Mucosa of rectum (tissue), 2 donors: ENCODE measurements around the gene CLEC14A.

Source experiments
- H3K27ac ChIP-seq, 2 donors: one replicate each; pipeline ENCODE4 v1.7.0; 2013; ENCODE audit warnings: inconsistent platforms in 2 of 2, low read depth in 2 of 2, low read length in 2 of 2
- H3K27me3 ChIP-seq, 2 donors: one replicate each; pipeline ENCODE4 v1.7.0; 2013; ENCODE audit warnings: low read length in 2 of 2; ENCODE audit not compliant: control insufficient read depth in 2 of 2, insufficient read depth in 2 of 2
- H3K36me3 ChIP-seq, 2 donors: one replicate each; pipeline ENCODE4 v1.7.0; 2013; ENCODE audit warnings: low read length in 2 of 2; ENCODE audit not compliant: control insufficient read depth in 2 of 2, insufficient read depth in 2 of 2
- H3K4me1 ChIP-seq, 2 donors: one replicate each; pipeline ENCODE4 v1.7.0; 2013; ENCODE audit warnings: low read length in 2 of 2, mild to moderate bottlenecking in 1 of 2; ENCODE audit not compliant: control insufficient read depth in 2 of 2, insufficient read depth in 2 of 2
- H3K4me3 ChIP-seq, 2 donors: one replicate each; pipeline ENCODE4 v1.7.0; 2013; ENCODE audit warnings: low read length in 2 of 2
- H3K9ac ChIP-seq, 2 donors: one replicate each; pipeline ENCODE4 v1.7.0; 2013; ENCODE audit warnings: low read length in 2 of 2, low read depth in 1 of 2, mild to moderate bottlenecking in 1 of 2
- H3K9me3 ChIP-seq, 2 donors: one replicate each; pipeline ENCODE4 v1.7.0; 2013; ENCODE audit warnings: low read length in 2 of 2; ENCODE audit not compliant: control insufficient read depth in 2 of 2
- donor health status: healthy.
- donor health status: Normal muscosa, but diverticular disease.

CLEC14A gene

GRCh38 chr14:38252066-38252710, 3.7 kb downstream of the CLEC14A start:
- no peak overlapping the region for H3K9ac ChIP-seq
- no peaks in the 10 kb centered on the region for H3K4me1 ChIP-seq
- H3K4me3 ChIP-seq, result no peak overlapping the region
- H3K9me3 ChIP-seq, result no peaks in the 10 kb centered on the region
- no peak overlapping the region for H3K27ac ChIP-seq
- H3K36me3 ChIP-seq, result no peaks in the 10 kb centered on the region
- H3K27me3 ChIP-seq, result peaks cover 0 to 5% of the 10 kb centered on the region in 2 donors

- H3K4me3 ChIP-seq, result no peak overlapping the region
- no peak overlapping the region for H3K27ac ChIP-seq
- no peaks in the 10 kb centered on the region for H3K36me3 ChIP-seq
- no peak overlapping the region for H3K9ac ChIP-seq
- H3K27me3 ChIP-seq, result peaks cover 0 to 5% of the 10 kb centered on the region in 2 donors
- H3K9me3 ChIP-seq, result no peaks in the 10 kb centered on the region
- no peaks in the 10 kb centered on the region for H3K4me1 ChIP-seq
Observed at GRCh38 chr14:38250331-38250730, 5.6 kb downstream of the CLEC14A start.

- Histone ChIP-seq H3K27ac (no peak overlapping the region), H3K4me3 (no peak overlapping the region), H3K9ac (no peak overlapping the region), H3K9me3 (no peaks in the 10 kb centered on the region), H3K36me3 (no peaks in the 10 kb centered on the region), H3K4me1 (no peaks in the 10 kb centered on the region), H3K27me3 (no peaks in the 10 kb centered on the region)
Observed at GRCh38 chr14:38248321-38249028, 7.4 kb downstream of the CLEC14A start.

GRCh38 chr14:38243696-38244240, 12.1 kb downstream of the CLEC14A start:
- Histone ChIP-seq H3K9me3 (no peaks in the 10 kb centered on the region), H3K27me3 (no peaks in the 10 kb centered on the region), H3K4me1 (no peaks in the 10 kb centered on the region), H3K27ac (no peak overlapping the region), H3K4me3 (no peak overlapping the region), H3K9ac (no peak overlapping the region), H3K36me3 (no peaks in the 10 kb centered on the region)

- no peak overlapping the region for H3K27ac ChIP-seq
- H3K4me1 ChIP-seq, result no peaks in the 10 kb centered on the region
- no peaks in the 10 kb centered on the region for H3K36me3 ChIP-seq
- no peak overlapping the region for H3K9ac ChIP-seq
- no peaks in the 10 kb centered on the region for H3K27me3 ChIP-seq
- no peaks in the 10 kb centered on the region for H3K9me3 ChIP-seq
- no peak overlapping the region for H3K4me3 ChIP-seq
Observed at GRCh38 chr14:38238878-38239277, 17.0 kb downstream of the CLEC14A start.

- Histone ChIP-seq H3K27me3 (no peaks in the 10 kb centered on the region), H3K4me3 (no peak overlapping the region), H3K4me1 (no peaks in the 10 kb centered on the region), H3K36me3 (no peaks in the 10 kb centered on the region), H3K9me3 (no peaks in the 10 kb centered on the region), H3K27ac (no peak overlapping the region), H3K9ac (no peak overlapping the region)
Observed at GRCh38 chr14:38238332-38238731, 17.6 kb downstream of the CLEC14A start.

- Histone ChIP-seq H3K36me3 (no peaks in the 10 kb centered on the region), H3K4me3 (no peak overlapping the region), H3K27me3 (no peaks in the 10 kb centered on the region), H3K9me3 (no peaks in the 10 kb centered on the region), H3K9ac (no peak overlapping the region), H3K27ac (no peak overlapping the region), H3K4me1 (no peaks in the 10 kb centered on the region)
Observed at GRCh38 chr14:38233218-38233617, 22.7 kb downstream of the CLEC14A start.

- no peak overlapping the region for H3K4me3 ChIP-seq
- H3K27ac ChIP-seq, result no peak overlapping the region
- no peaks in the 10 kb centered on the region for H3K4me1 ChIP-seq
- no peaks in the 10 kb centered on the region for H3K36me3 ChIP-seq
- no peaks in the 10 kb centered on the region for H3K9me3 ChIP-seq
- no peak overlapping the region for H3K9ac ChIP-seq
- H3K27me3 ChIP-seq, result no peaks in the 10 kb centered on the region
Observed at GRCh38 chr14:38226366-38226765, 29.5 kb downstream of the CLEC14A start.

- no peak overlapping the region for H3K27ac ChIP-seq
- no peak overlapping the region for H3K4me3 ChIP-seq
- H3K9me3 ChIP-seq, result no peaks in the 10 kb centered on the region
Observed at GRCh38 chr14:38225946-38226345, 29.9 kb downstream of the CLEC14A start.

GRCh38 chr14:38224338-38224737, 31.6 kb downstream of the CLEC14A start:
- H3K36me3 ChIP-seq, result no peaks in the 10 kb centered on the region
- no peaks in the 10 kb centered on the region for H3K9me3 ChIP-seq
- H3K4me3 ChIP-seq, result no peak overlapping the region
- H3K9ac ChIP-seq, result no peak overlapping the region
- no peak overlapping the region for H3K27ac ChIP-seq
- no peaks in the 10 kb centered on the region for H3K27me3 ChIP-seq
- H3K4me1 ChIP-seq, result no peaks in the 10 kb centered on the region

More at GRCh38 chr14:38225946-38226345, 29.9 kb downstream of the CLEC14A start:
- no peaks in the 10 kb centered on the region for H3K4me1 ChIP-seq
- H3K27me3 ChIP-seq, result no peaks in the 10 kb centered on the region
- H3K36me3 ChIP-seq, result no peaks in the 10 kb centered on the region
- H3K9ac ChIP-seq, result no peak overlapping the region
